CD4-positive, alpha-beta T cell treated with Interleukin-17A for 1 hour (primary cell): ENCODE data around the gene PBX3.

Experiments
- DNase-seq: peaks from one replicate; pipeline ENCODE4 v3.0.0-alpha.2; 2020

PBX3 gene

GRCh38 chr9:125909459-125909858 lies 162.3 kb downstream of the PBX3 start:
- DNase-seq = no peak

DNA sequence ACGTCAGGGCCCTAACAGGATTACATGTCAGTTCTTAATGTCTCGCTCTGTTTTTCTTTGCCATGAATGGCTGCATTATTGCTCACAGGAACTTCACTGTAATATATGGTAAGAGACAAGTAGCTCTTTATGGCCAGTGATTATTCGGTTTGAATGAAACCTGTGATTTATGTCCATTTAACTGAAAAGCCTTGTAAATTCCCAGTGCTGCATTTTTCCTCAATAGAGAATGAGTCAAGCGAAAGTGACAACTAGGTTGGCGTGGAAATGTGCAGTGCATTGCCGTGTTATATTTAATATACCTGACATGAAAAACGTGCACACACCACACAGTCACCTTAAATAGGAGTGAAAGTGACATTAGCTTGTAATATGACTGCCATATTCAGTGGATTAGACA lies 163.1 kb downstream of the PBX3 start:
- DNase-seq = no peak

DNA sequence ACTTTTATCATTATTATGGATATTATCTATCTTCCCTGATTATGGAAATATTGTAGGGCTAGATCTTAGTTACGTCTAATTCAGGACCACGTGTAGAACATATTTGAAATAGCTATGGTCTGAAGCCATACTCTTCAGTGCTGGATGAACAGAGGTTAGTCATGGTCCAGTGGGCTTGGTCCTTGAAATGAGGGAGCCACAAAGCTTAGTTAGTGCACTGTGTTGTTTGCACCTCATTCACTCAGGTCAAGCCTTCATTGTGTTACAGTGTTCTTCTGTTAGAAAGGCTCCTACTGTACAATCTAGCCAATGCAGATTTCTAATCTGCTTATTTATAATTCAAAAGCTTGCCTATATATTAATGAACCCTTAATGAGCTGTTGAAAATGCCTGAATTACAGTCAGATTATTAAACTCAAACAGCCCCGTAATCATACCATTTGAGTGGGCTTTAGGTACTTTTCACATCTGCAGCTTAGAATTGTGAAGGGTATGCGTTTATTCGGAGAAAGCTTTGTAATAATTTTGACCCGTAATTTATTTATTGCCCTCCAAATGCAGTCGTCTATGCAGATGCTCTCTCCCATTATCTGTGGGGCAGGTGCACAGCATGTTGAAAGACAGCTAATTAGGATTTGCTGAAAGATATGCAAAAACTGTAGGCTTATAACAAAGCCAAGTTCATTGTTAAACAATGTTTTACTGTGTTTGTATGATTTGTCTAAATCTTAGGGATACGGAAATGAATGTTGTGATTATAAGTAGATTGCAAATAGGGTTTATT lies 164.9 kb downstream of the PBX3 start:
- DNase-seq = no peak

- DNase-seq = no peak
These were observed 165.5 kb downstream of the PBX3 start for GRCh38 chr9:125912667-125913066.

DNA sequence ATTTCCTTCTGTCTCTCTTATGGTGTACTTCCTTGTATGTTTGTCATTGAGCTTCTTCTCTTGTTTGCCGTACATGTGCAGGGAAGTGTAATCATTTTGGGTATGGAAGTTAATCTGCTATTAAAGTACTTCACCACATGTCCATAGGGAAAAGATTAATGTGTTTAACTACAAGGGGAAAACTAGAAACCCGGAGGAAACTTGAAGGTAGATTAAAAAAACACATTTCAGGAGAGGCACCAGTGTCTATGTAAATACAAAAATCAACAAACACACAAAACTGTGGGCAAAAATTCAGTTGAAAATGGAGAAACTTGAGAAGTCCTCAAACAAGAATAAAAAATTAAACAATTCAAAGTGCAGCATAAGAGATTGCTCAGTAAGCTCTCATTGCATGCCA lies 166.4 kb downstream of the PBX3 start:
- no peak for DNase-seq

GRCh38 chr9:125914411-125914810 lies 167.2 kb downstream of the PBX3 start:
- DNase-seq = no peak

DNA sequence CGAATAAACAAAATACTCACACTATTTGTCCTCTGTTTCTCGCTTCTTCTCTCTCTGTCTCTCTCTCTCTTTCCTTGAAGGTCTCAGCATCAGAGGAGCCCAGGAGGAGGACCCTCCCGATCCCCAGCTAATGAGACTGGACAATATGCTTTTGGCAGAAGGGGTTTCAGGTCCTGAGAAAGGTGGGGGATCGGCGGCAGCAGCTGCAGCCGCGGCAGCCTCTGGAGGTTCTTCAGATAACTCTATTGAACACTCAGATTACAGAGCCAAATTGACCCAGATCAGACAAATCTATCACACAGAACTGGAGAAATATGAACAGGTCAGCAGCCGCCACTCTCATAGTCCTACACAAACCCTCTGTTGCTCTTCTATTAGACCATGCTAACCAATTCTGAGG lies 168.4 kb downstream of the PBX3 start:
- DNase-seq = no peak

- no peak for DNase-seq
These were observed 172.4 kb downstream of the PBX3 start for GRCh38 chr9:125919565-125919964.

DNA sequence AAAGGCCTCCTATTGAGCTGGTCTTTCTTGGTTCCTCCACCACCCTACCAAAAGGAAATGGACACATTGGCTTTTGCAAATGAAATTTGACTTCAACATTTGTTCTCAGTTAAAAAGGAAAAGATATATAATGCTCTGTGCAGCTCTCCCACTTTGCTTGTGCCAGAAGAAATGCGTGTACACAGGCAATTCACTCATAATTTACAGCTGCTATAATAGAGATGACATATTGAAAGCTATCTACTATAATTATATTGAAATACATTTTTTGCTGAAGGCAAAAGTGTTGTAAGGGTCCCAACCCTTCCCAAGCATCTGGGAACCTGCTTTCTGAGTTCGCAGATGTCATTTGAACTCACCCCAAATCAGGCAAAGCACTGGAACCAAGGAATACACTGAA lies 173.2 kb downstream of the PBX3 start:
- DNase-seq = no peak

GRCh38 chr9:125922854-125923253 lies 175.7 kb downstream of the PBX3 start:
- no peak for DNase-seq

- DNase-seq = no peak
These were observed 177.2 kb downstream of the PBX3 start for GRCh38 chr9:125924351-125924750.

GRCh38 chr9:125926936-125927335 lies 179.8 kb downstream of the PBX3 start:
- DNase-seq = no peak

DNA sequence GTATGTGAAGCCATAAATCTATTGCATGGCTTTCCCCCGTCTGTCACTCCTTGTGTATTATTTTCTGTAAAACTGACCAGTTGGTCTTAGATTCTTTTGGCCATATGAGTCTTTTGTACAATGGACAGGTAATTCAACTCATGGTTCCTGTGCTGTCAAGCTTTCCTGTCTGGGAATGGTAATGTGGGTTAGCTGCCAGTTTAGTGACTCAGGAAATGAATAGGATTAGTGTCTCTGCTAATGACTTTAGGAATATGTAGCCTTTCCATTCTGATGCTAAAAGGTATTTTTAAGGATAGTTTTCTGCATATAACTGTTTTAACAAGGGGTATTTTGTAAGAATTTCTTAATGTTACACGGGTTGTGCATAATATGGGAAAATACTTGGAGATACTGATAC lies 182.7 kb downstream of the PBX3 start:
- no peak for DNase-seq

- no peak for DNase-seq
These were observed 184.0 kb downstream of the PBX3 start for GRCh38 chr9:125931211-125931610.

GRCh38 chr9:125932012-125932411 lies 184.8 kb downstream of the PBX3 start:
- no peak for DNase-seq

DNA sequence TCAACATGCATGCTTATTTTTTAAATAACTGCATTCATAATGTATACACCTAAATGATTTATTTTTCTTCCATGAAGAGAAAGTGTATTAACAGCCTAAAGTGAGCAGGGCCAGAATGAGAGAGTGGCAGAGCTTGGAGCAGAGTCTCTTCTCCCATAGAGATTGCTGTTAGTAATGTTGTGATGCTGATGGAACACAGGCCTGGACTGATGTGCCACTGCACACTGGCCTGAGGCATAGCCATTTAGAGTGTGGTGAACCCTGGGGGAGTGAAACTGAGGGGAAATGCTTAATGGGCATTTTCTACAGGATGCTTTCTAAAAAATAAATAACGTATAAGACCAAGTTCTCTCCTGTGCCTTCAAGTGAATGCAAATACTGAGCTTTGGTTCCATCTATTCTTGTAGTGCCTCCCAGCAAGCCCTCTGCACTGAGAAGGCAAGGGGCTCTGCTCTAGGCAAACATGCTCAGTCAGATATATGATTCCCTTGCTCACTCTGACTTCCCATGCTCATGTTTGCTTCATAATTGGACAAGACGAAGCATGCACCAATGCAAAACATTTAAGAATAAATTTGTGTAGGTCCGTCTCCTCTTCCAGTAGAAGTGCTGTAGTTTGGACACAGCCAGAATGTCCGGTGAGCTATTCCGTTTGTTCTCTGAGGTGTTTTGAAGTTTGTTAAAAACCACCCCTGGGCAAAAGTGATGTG lies 185.7 kb downstream of the PBX3 start:
- no peak for DNase-seq

GRCh38 chr9:125942125-125942524 lies 195.0 kb downstream of the PBX3 start:
- DNase-seq = no peak

DNA sequence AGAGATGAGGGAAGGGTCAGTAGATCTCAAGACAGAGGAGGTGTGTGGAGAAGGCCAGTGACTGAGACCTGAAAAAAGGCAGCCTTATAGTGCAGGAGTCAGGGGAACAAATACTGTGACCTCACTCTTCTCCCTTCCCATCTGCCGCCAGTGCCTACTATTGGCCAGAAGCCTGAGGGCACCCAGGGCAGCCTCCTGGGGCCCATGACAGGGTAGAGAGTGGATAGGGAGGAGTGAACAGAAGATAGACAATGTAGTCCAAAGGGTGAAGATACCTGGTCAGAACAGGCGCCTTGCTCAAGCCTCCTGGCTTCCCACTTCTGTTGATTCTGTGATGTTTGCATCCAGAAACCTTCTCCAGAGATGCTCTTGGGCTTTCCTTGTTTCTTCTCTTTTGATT lies 196.7 kb downstream of the PBX3 start:
- no peak for DNase-seq

- DNase-seq = no peak
These were observed 199.2 kb downstream of the PBX3 start for GRCh38 chr9:125946397-125946796.

- DNase-seq = no peak
These were observed 201.9 kb downstream of the PBX3 start for GRCh38 chr9:125948887-125949596.

DNA sequence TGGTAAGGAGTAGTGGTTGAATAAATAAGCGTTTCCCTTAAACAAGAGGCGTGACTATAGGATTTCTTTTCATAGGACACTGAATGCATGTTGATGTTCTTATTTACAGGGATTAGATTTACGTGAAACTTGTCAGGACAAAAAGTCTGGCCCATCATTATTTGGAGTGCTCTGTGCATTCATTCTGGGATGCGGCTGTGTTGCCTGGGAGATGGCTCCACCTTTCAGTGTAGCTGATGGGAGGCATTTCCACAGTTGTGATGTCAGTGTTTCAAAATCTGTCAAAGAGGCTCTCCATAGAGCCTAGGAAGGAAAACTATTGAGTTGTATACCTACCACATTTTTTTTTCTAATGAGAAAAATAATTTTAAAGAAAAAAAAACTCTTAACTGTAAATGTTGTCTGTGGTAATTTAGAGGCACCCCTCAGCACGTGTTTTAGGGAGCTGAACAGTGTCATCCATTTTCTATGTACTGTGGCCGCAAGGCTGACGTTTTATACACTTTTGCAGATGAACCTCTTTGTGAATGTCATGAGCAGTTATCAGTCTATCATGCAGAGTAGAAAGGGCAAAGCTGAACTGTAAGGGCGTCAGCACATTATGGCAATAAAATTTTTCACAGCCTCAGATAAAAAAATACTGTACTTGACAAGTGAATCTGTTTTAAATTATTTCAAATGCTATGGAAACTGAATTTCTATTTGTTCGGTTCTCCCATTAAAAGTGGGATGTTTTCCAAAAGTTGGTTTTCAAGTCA lies 202.7 kb downstream of the PBX3 start:
- no peak for DNase-seq

- DNase-seq = no peak
These were observed 203.8 kb downstream of the PBX3 start for GRCh38 chr9:125950880-125951471.
